GM18505 (cell line): ENCODE results near the gene TMEM9.

ENCODE experiments used
- ATAC-seq: cut with Tn5 transposase; IDR thresholded peaks from one replicate; pipeline ENCODE4 v1.9.1; 2021; ENCODE audit not compliant: unreplicated experiment
- POLR2A ChIP-seq: IDR thresholded peaks from 4 replicates; pipeline ENCODE4 v1.6.1; 2011; ENCODE audit warnings: borderline replicate concordance; ENCODE audit not compliant: insufficient read depth, insufficient read length; ENCODE audit errors: extremely low read depth

TMEM9 gene

GRCh38 chr1:201137579-201138310 is 16.5 kb downstream of the TMEM9 start:
- no peak for ATAC-seq
- no peak for TF ChIP-seq POLR2A

GRCh38 chr1:201137024-201137392 is 17.3 kb downstream of the TMEM9 start:
- ATAC-seq = no peak
- no peak for TF ChIP-seq POLR2A

GRCh38 chr1:201136355-201137023 is 17.8 kb downstream of the TMEM9 start:
- TF ChIP-seq POLR2A = no peak
- ATAC-seq = no peak

- no peak for ATAC-seq
- TF ChIP-seq POLR2A = no peak
These were observed 19.9 kb downstream of the TMEM9 start for GRCh38 chr1:201134405-201134804.

GRCh38 chr1:201131398-201131797 is 22.9 kb downstream of the TMEM9 start:
- no peak for TF ChIP-seq POLR2A
- no peak for ATAC-seq

- TF ChIP-seq POLR2A = no peak
- ATAC-seq = no peak
These were observed 25.3 kb downstream of the TMEM9 start for GRCh38 chr1:201128962-201129361.

GRCh38 chr1:201128476-201128875 is 25.8 kb downstream of the TMEM9 start:
- no peak for TF ChIP-seq POLR2A
- ATAC-seq = no peak

GRCh38 chr1:201127755-201128455 is 26.4 kb downstream of the TMEM9 start:
- no peak for ATAC-seq
- TF ChIP-seq POLR2A = no peak

GRCh38 chr1:201126832-201127754 is 27.2 kb downstream of the TMEM9 start, which contains the start of gene ASCL5:
Gene ASCL5, minus strand, starts transcription at chr1:201127184. Its CDS starts 11,812 bp downstream, at chr1:201115372.
- no peak for TF ChIP-seq POLR2A
- ATAC-seq = no peak

- ATAC-seq = no peak
- no peak for TF ChIP-seq POLR2A
These were observed 27.8 kb downstream of the TMEM9 start for GRCh38 chr1:201126463-201126831.

GRCh38 chr1:201125800-201126199 is 28.5 kb downstream of the TMEM9 start:
- ATAC-seq = no peak

GRCh38 chr1:201125019-201125418 is 29.3 kb downstream of the TMEM9 start:
- ATAC-seq = no peak
- TF ChIP-seq POLR2A = no peak

More at GRCh38 chr1:201125800-201126199, 28.5 kb downstream of the TMEM9 start:
- TF ChIP-seq POLR2A = no peak

GRCh38 chr1:201123866-201124265 is 30.4 kb downstream of the TMEM9 start:
- TF ChIP-seq POLR2A = no peak
- ATAC-seq = no peak
